H9 (cell line): Measurements from ENCODE around the gene CBY1. TPM values are rescaled to one million over a fixed set of nuclear protein-coding genes. Genes with fewer than 3 reads are reported as not detected.

ENCODE experiments used
- DNase-seq: peaks from one replicate; pipeline ENCODE4 v3.0.0-alpha.2; 2017
- H2AFZ ChIP-seq: one replicate; pipeline ENCODE4 v1.6.1; 2013; ENCODE audit warnings: mild to moderate bottlenecking, low read length, control low read depth, moderate library complexity
- H2AK5ac ChIP-seq: 2 replicates; pipeline ENCODE4 v1.6.1; 2013; ENCODE audit warnings: low read length, control low read depth, mixed read lengths; ENCODE audit not compliant: insufficient read length
- H2BK120ac ChIP-seq: one replicate; pipeline ENCODE4 v1.6.1; 2013; ENCODE audit warnings: low read depth, mild to moderate bottlenecking, low read length, control low read depth, inconsistent platforms; ENCODE audit not compliant: poor library complexity, severe bottlenecking
- H2BK12ac ChIP-seq: 2 replicates; pipeline ENCODE4 v1.6.1; 2013; ENCODE audit warnings: low read length, control low read depth, mixed read lengths, low read depth; ENCODE audit not compliant: insufficient read length
- H2BK15ac ChIP-seq: 2 replicates; pipeline ENCODE4 v1.6.1; 2013; ENCODE audit warnings: low read depth, low read length, control low read depth
- H2BK20ac ChIP-seq: one replicate; pipeline ENCODE4 v1.6.1; 2013; ENCODE audit warnings: low read depth, mild to moderate bottlenecking, low read length, control low read depth, inconsistent platforms; ENCODE audit not compliant: poor library complexity, severe bottlenecking
- H2BK5ac ChIP-seq: 2 replicates; pipeline ENCODE4 v1.6.1; 2013; ENCODE audit warnings: low read length, control low read depth, mixed read lengths; ENCODE audit not compliant: insufficient read length
- H3K14ac ChIP-seq: 2 replicates; pipeline ENCODE4 v1.6.1; 2013; ENCODE audit warnings: low read length, control low read depth; ENCODE audit not compliant: insufficient read depth
- H3K18ac ChIP-seq: 2 replicates; pipeline ENCODE4 v1.6.1; 2013; ENCODE audit warnings: low read depth, mild to moderate bottlenecking, mixed read lengths, low read length, control low read depth; ENCODE audit not compliant: insufficient read length
- H3K23ac ChIP-seq: 2 replicates; pipeline ENCODE4 v1.6.1; 2013; ENCODE audit warnings: low read length, control low read depth, mixed read lengths, low read depth; ENCODE audit not compliant: insufficient read length
- H3K23me2 ChIP-seq: 2 replicates; pipeline ENCODE4 v1.6.1; 2013; ENCODE audit warnings: low read depth, mild to moderate bottlenecking, mixed read lengths, low read length, control low read depth; ENCODE audit not compliant: insufficient read length, poor library complexity, severe bottlenecking
- H3K27ac ChIP-seq: 2 replicates; pipeline ENCODE4 v1.5.1; 2013; ENCODE audit warnings: low read length, control low read depth, mixed read lengths, low read depth; ENCODE audit not compliant: insufficient read length
- H3K27me3 ChIP-seq: 2 replicates; pipeline ENCODE4 v1.6.1; 2013; ENCODE audit warnings: low read length, control low read depth, inconsistent platforms; ENCODE audit not compliant: insufficient read depth
- H3K4ac ChIP-seq: 2 replicates; pipeline ENCODE4 v1.6.1; 2013; ENCODE audit warnings: low read depth, mild to moderate bottlenecking, control low read depth, inconsistent platforms, low read length, moderate library complexity
- H3K4me1 ChIP-seq: 2 replicates; pipeline ENCODE4 v1.6.1; 2013; ENCODE audit warnings: low read length, control low read depth, inconsistent platforms; ENCODE audit not compliant: insufficient read depth
- H3K4me2 ChIP-seq: 2 replicates; pipeline ENCODE4 v1.6.1; 2013; ENCODE audit warnings: low read length, control low read depth, mixed read lengths; ENCODE audit not compliant: insufficient read length, insufficient read depth
- H3K56ac ChIP-seq: 2 replicates; pipeline ENCODE4 v1.6.1; 2013; ENCODE audit warnings: low read depth, mild to moderate bottlenecking, mixed read lengths, low read length, control low read depth; ENCODE audit not compliant: insufficient read length
- H3K79me1 ChIP-seq: 2 replicates; pipeline ENCODE4 v1.6.1; 2013; ENCODE audit warnings: low read depth, mild to moderate bottlenecking, moderate library complexity, low read length, control low read depth, inconsistent platforms; ENCODE audit not compliant: insufficient read depth, poor library complexity, severe bottlenecking
- H3K79me2 ChIP-seq: 2 replicates; pipeline ENCODE4 v1.6.1; 2013; ENCODE audit warnings: low read length, control low read depth, inconsistent platforms; ENCODE audit not compliant: insufficient read depth
- H3K9ac ChIP-seq: 2 replicates; pipeline ENCODE4 v1.6.1; 2013; ENCODE audit warnings: low read length, control low read depth, mixed read lengths; ENCODE audit not compliant: insufficient read length; ENCODE audit errors: extremely low read depth
- H3K9me3 ChIP-seq: one replicate; pipeline ENCODE4 v1.6.1; 2013; ENCODE audit warnings: low read depth, low read length, inconsistent platforms; ENCODE audit not compliant: control insufficient read depth
- H3T11ph ChIP-seq: one replicate; pipeline ENCODE4 v1.6.1; 2013; ENCODE audit warnings: mild to moderate bottlenecking, low read length, control low read depth, inconsistent platforms
- H4K20me1 ChIP-seq: one replicate; pipeline ENCODE4 v1.6.1; 2013; ENCODE audit not compliant: control insufficient read depth, insufficient read length, insufficient read depth
- H4K5ac ChIP-seq: 2 replicates; pipeline ENCODE4 v1.6.1; 2013; ENCODE audit warnings: low read depth, mild to moderate bottlenecking, mixed read lengths, low read length, control low read depth; ENCODE audit not compliant: insufficient read length
- H4K8ac ChIP-seq: replicated peaks from 2 replicates; pipeline ENCODE4 v1.6.1; 2013; ENCODE audit warnings: low read length, control low read depth, mixed read lengths, low read depth; ENCODE audit not compliant: insufficient read length
- H4K91ac ChIP-seq: 2 replicates; pipeline ENCODE4 v1.6.1; 2013; ENCODE audit warnings: low read depth, mild to moderate bottlenecking, moderate library complexity, mixed read lengths, low read length, control low read depth; ENCODE audit not compliant: insufficient read length
- H3K27ac Mint-ChIP-seq, 3 experiments: 2 replicates in 2 of 3; 3 replicates in 1 of 3; pipeline ENCODE4 v1.8.0; 2020 to 2021; ENCODE audit warnings: mixed read lengths in 3 of 3, mild to moderate bottlenecking in 1 of 3, moderate library complexity in 1 of 3
- H3K27me3 Mint-ChIP-seq: 2 replicates; pipeline ENCODE4 v1.8.0; 2021; ENCODE audit warnings: low read depth, mild to moderate bottlenecking, moderate library complexity, mixed read lengths
- H3K36me3 Mint-ChIP-seq, 3 experiments: 2 replicates in 2 of 3; 3 replicates in 1 of 3; pipeline ENCODE4 v1.8.0; 2020 to 2021; ENCODE audit warnings: low read depth in 3 of 3, mixed read lengths in 3 of 3; ENCODE audit not compliant: insufficient read depth in 1 of 3
- H3K4me1 Mint-ChIP-seq, 2 experiments: 2 replicates each; pipeline ENCODE4 v1.8.0; 2020; ENCODE audit warnings: mixed read lengths in 2 of 2
- H3K4me3 Mint-ChIP-seq, 2 experiments: 2 replicates in 1 of 2; 3 replicates in 1 of 2; pipeline ENCODE4 v1.8.0; 2020 to 2021; ENCODE audit warnings: mild to moderate bottlenecking in 2 of 2, mixed read lengths in 2 of 2, moderate library complexity in 1 of 2
- H3K9me3 Mint-ChIP-seq, 2 experiments: 2 replicates in 1 of 2; 3 replicates in 1 of 2; pipeline ENCODE4 v1.8.0; 2020; ENCODE audit warnings: mild to moderate bottlenecking in 2 of 2, mixed read lengths in 2 of 2, moderate library complexity in 1 of 2
- WGBS: extraction: QIAGEN DNeasy Blood & Tissue Kit; methylation state at CpG from one replicate; pipeline ENCODE4 v1.1.7; 2013; ENCODE audit warnings: missing lambda C conversion rate, low lambda C conversion rate, mixed read lengths; ENCODE audit not compliant: insufficient read length; ENCODE audit errors: extremely low coverage; 5-methylcytosine and 5-hydroxymethylcytosine counted together
- total RNA-seq: library from RNA; stranded (reverse); gene quantifications from 2 replicates; pipeline ENCODE4 v1.2.1, GENCODE V29; 2021
- TF ChIP-seq, protein P1 (sequence below): fragments of 200-600 bp; sonication (generic); conservative IDR thresholded peaks from 3 replicates; pipeline ENCODE4 v1.8.0; 2021; ENCODE audit warnings: antibody characterized with exemption, mild to moderate bottlenecking

Gene CBY1
- total RNA-seq, 1 experiment from 2014 or later: 26.6 TPM

DNA sequence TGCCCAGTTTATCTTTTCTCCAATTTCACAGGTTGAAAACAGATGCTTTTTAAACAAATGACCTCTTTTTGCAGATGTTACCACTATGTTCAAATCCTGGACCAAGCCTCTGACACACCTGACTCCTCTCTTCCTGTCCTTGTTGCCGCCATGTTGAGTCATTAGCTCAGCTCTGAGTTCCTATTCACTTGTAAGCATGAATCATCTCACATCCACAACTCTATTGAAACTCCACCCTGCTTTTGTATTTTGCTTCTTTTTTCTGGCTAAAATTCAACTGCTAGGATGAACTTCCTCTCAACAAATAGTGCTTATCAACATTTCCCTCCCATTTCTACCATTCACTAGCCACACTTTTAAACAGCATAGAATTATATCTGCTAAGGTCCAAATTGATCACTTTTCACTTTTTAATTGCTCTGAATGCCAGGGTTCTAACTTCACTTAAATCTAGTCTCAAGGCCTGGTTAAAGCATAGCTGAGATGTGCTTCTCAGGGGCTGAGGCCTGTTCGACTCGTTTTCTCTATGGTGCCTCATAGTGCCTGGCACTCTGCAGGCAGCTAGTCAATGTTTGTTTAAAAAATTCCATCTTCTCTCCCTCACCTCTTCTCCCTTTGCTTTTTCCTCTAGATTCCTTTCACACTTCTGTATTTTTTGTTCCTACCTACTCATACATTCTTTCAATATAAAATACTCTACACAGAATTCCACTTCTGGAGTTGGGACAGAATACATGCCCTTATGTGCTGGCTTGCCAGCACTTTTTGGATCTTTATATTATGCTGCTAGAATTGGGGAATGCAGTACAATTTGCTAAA, 40.4 kb downstream of the CBY1 start:
- Mint-ChIP-seq H3K36me3 (peaks cover 7 to 28% (median 23%) of the 10 kb centered on the region in 3 experiments; a peak in 6 of 7 replicates), H3K4me3 (no peak overlapping the region), H3K27me3 (no peaks in the 10 kb centered on the region; the same call in 1 of the 2 replicates), H3K4me1 (peaks cover 37 to 41% of the 10 kb centered on the region in 2 experiments), H3K9me3 (no peaks in the 10 kb centered on the region), H3K27ac (peak overlapping the region in 2 of 3 experiments; percentile 0 to 1; a peak in 3 of 7 replicates)
- H3K4me1 ChIP-seq: peaks cover 5% of the 10 kb centered on the region
- H2AK5ac ChIP-seq: no peak overlapping the region
- TF ChIP-seq, protein P1, sequence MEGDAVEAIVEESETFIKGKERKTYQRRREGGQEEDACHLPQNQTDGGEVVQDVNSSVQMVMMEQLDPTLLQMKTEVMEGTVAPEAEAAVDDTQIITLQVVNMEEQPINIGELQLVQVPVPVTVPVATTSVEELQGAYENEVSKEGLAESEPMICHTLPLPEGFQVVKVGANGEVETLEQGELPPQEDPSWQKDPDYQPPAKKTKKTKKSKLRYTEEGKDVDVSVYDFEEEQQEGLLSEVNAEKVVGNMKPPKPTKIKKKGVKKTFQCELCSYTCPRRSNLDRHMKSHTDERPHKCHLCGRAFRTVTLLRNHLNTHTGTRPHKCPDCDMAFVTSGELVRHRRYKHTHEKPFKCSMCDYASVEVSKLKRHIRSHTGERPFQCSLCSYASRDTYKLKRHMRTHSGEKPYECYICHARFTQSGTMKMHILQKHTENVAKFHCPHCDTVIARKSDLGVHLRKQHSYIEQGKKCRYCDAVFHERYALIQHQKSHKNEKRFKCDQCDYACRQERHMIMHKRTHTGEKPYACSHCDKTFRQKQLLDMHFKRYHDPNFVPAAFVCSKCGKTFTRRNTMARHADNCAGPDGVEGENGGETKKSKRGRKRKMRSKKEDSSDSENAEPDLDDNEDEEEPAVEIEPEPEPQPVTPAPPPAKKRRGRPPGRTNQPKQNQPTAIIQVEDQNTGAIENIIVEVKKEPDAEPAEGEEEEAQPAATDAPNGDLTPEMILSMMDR: no peak
- H4K91ac ChIP-seq: no peak overlapping the region
- no peak overlapping the region for H2BK120ac ChIP-seq
- no peak overlapping the region for H3K9ac ChIP-seq
- no peak overlapping the region for H3K4me2 ChIP-seq
- H3K23ac ChIP-seq: no peak overlapping the region
- no peaks in the 10 kb centered on the region for H3K27me3 ChIP-seq
- peaks cover 3% of the 10 kb centered on the region for H3K79me1 ChIP-seq
- no peak overlapping the region for H2AFZ ChIP-seq
- no peak overlapping the region for H2BK12ac ChIP-seq
- H4K5ac ChIP-seq: no peak overlapping the region
- no CpG with 5 or more reads among the region's 3 CpGs for WGBS
- no peak overlapping the region for H3T11ph ChIP-seq
- H4K8ac ChIP-seq: no peak overlapping the region
- DNase-seq: no peak
- no peaks in the 10 kb centered on the region for H3K9me3 ChIP-seq
- no peak overlapping the region for H3K27ac ChIP-seq
- no peak overlapping the region for H3K56ac ChIP-seq
- H3K14ac ChIP-seq: no peak overlapping the region
- H2BK15ac ChIP-seq: no peak overlapping the region
- H2BK5ac ChIP-seq: no peak overlapping the region
- H2BK20ac ChIP-seq: no peak overlapping the region
- H3K23me2 ChIP-seq: peaks cover 10% of the 10 kb centered on the region
- no peak overlapping the region for H3K4ac ChIP-seq
- peaks cover 9% of the 10 kb centered on the region for H3K79me2 ChIP-seq
- no peak overlapping the region for H3K18ac ChIP-seq
- H4K20me1 ChIP-seq: no peaks in the 10 kb centered on the region
